Activated T-cell treated with anti-CD3 and anti-CD28 coated beads, Interleukin-2, amount 50 U/mL, for 1 hour (primary cell): Measurements from ENCODE around the gene HELB.

Source experiments
- DNase-seq: peaks from one replicate; pipeline ENCODE4 v3.0.0-alpha.2; 2020

HELB gene

DNA sequence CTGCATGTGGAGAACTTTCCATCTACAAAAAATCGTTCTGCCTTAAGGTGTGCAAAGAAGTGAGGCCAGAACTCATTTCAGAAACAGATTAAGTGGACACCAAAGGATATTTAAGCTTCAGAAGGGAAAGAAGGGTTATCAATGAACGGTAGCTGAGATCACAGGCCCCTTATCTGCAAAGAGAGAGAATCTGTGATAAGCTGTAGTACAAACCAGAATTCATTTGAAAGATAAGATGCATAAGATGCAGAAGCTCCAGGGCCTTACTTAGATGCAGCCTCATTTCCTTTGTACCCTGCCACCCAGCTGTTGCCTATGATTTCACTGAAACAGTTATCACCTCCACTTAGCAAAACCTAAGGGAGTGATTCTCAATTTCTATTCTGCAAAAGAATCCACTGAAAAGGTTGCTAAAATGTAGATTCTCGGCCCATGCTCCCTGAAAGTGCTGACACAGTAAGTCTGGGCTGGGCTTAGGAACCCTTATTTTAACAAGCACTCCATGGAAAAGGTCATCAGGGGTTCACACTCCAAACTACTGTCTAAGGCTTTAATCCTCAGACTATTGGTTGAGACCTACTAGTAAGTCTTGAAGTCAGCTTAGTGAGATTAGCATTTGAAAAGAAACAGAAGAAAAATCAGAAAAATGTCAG, 64.8 kb downstream of the HELB start:
- DNase-seq = no peak

DNA sequence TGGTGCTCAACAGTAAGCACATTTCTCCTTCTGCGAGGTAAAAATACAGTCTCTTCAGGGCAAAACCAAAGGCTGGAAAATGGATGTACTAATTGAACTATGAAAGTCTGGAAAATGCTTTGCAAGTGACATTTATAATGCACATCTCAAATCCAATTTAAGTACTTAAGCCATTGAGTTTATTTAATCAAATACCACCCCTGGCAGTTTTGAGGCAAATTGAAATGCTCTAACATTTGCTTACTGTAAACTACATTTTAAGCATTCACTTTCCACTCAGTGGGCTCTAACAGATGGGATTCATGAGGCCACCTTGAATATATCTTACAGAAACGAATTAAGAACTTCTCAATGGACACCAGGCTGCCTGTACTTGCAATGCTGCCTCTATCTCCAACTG, 69.7 kb downstream of the HELB start:
- DNase-seq = no peak

DNA sequence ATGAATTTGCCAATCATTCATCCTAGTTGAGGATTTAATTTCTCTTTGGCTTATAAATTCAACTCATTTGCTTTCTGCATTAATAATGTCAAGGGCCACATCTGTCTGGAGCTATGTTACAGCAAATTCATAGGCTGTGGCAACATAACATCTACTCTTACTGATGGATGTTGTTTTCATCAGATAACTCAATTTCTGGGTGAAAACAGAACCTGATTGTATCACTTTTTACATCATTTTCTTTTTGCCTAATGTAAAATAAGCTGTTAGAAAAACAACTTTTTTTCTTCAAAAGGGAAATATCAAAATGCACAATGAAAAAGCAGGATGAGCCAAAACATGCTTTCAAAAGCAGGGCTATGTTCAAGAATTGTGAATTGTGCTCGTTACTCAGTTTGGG, 73.3 kb downstream of the HELB start:
- DNase-seq = no peak

DNA sequence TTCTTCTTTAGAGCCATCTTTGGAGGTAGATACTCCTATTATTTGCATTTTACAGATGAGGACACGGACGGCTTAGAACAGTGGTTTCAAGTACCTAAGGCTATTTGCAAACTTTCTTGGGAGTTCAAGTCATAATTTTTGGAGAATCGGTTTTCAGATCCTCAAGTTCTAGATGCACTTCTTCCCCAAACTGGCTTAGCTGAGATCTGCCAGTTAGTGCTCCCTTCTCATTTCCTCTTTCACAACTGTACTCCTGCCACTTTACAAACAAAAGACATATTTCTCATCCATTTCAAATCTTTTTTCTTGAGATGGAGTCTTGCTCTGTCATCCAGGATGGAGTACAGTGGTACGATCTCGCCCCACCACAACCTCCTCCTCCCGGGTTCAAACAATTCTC, 77.3 kb downstream of the HELB start:
- DNase-seq = no peak

DNA sequence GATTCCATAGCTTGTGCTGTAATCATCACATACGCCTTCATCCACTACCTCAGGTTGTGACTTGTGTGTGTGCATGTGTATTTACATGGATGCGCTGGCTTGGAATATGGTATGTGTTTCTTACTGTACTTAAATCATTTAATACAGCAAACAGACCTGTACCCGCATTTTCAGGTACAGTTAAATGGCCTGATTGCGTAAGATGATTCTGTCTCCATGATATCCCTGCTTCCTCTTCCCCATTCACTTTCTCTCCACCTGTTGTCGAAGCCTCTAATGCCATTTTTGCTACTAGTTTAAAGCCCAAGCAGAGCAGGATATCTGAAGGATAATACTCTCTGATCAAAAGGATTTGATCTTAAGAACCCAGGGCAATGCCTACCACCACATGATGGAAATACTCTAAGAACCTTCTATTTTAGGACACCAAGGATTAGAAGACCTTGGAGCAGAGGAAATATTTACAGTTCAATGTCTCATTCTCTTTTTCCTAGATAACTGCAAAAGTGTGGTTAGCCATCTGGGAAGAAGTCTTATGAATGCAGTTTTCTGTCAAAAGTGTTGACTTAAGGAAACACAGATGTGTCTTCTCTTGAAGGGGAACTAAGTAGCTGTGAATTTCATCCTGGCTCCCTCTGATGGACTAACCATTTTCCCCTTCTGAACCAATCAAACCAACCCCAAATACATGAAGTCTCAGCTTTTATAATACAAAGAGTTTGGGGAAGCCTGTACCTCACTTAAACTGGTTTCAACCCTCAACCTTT, 78.7 kb downstream of the HELB start:
- no peak for DNase-seq

DNA sequence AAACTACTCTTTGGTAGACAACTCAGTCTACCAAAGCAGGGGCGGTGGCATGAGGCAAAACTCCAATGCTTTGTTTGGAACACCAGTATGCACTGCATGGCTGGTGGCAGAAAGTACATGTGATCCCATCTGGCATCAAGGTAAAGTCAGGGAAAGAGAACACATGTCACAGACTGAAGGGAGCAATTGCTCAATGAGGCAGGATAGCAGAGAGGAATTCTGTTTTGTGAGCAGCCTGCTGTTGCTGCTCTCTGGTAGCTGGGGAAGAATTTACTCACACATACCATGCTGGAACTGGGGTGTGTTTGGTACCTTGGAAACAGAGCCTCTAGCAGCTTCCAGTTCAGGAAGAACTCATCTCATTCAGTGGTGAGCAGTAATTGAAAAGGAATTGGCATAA, 84.8 kb downstream of the HELB start:
- no peak for DNase-seq
